Activated naive CD8-positive, alpha-beta T cell treated with anti-CD3 and anti-CD28 coated beads, Interleukin-2, amount 50 U/mL, for 24 hours (primary cell): ENCODE measurements around the gene KIF5B.
A peak's percentile ranks its signal among the peaks of the same experiment; 100 is the strongest.
"Not testable (repeated sequence)": the region's sequence is repeated elsewhere in the genome, so short reads cannot be mapped to it uniquely, and the experiment has no call there.

Source experiments
- ATAC-seq: fragments of 150-1000 bp; cut with Tn5 transposase; one replicate; pipeline ENCODE4 v1.10.0; 2021
- DNase-seq: peaks from one replicate; pipeline ENCODE4 v3.0.0; 2021
- H3K27ac Mint-ChIP-seq: one replicate; pipeline ENCODE4 v1.8.0; 2021; ENCODE audit warnings: mild to moderate bottlenecking, mixed read lengths
- H3K27me3 Mint-ChIP-seq: one replicate; pipeline ENCODE4 v1.8.0; 2021; ENCODE audit warnings: mixed read lengths
- H3K36me3 Mint-ChIP-seq: one replicate; pipeline ENCODE4 v1.8.0; 2021; ENCODE audit warnings: low read depth, mixed read lengths
- H3K4me1 Mint-ChIP-seq: one replicate; pipeline ENCODE4 v1.8.0; 2021; ENCODE audit warnings: mixed read lengths
- H3K4me3 Mint-ChIP-seq: one replicate; pipeline ENCODE4 v1.8.0; 2021; ENCODE audit warnings: mild to moderate bottlenecking, moderate library complexity, mixed read lengths
- H3K9me3 Mint-ChIP-seq: one replicate; pipeline ENCODE4 v1.8.0; 2021; ENCODE audit warnings: mixed read lengths

The KIF5B gene

GRCh38 chr10:32048282-32048681, 7.9 kb downstream of the KIF5B start:
- Mint-ChIP-seq H3K27me3 (no peaks in the 10 kb centered on the region), H3K9me3 (no peaks in the 10 kb centered on the region), H3K36me3 (peaks cover 64% of the 10 kb centered on the region), H3K27ac (no peak overlapping the region), H3K4me3 (no peak overlapping the region), H3K4me1 (peaks cover 91% of the 10 kb centered on the region)
- ATAC-seq (no peak), DNase-seq (no peak)

GRCh38 chr10:32047881-32048280, 8.3 kb downstream of the KIF5B start:
- H3K27me3 Mint-ChIP-seq = no peaks in the 10 kb centered on the region
- no peak for ATAC-seq
- H3K4me1 Mint-ChIP-seq = peaks cover 91% of the 10 kb centered on the region
- H3K4me3 Mint-ChIP-seq = no peak overlapping the region
- no peak overlapping the region for H3K27ac Mint-ChIP-seq
- H3K9me3 Mint-ChIP-seq = no peaks in the 10 kb centered on the region
- DNase-seq = no peak
- peaks cover 64% of the 10 kb centered on the region for H3K36me3 Mint-ChIP-seq

- no peaks in the 10 kb centered on the region for H3K9me3 Mint-ChIP-seq
- no peak for ATAC-seq
- H3K4me3 Mint-ChIP-seq = no peak overlapping the region
- peaks cover 85% of the 10 kb centered on the region for H3K4me1 Mint-ChIP-seq
- H3K27me3 Mint-ChIP-seq = no peaks in the 10 kb centered on the region
- H3K36me3 Mint-ChIP-seq = peaks cover 60% of the 10 kb centered on the region
- DNase-seq = no peak
- H3K27ac Mint-ChIP-seq = no peak overlapping the region
Measured at GRCh38 chr10:32046151-32046550, 10.1 kb downstream of the KIF5B start.

GRCh38 chr10:32042730-32043129, 13.5 kb downstream of the KIF5B start:
- H3K27ac Mint-ChIP-seq, ATAC-seq, DNase-seq, H3K27me3 Mint-ChIP-seq, H3K9me3 Mint-ChIP-seq, H3K4me3 Mint-ChIP-seq: not testable (repeated sequence)
- Mint-ChIP-seq H3K36me3 (peaks cover 63% of the 10 kb centered on the region), H3K4me1 (peaks cover 59% of the 10 kb centered on the region)

GRCh38 chr10:32041290-32042028, 14.8 kb downstream of the KIF5B start:
- ATAC-seq (no peak), DNase-seq (no peak)
- Mint-ChIP-seq H3K9me3 (no peaks in the 10 kb centered on the region), H3K4me3 (no peak overlapping the region), H3K27me3 (no peaks in the 10 kb centered on the region), H3K4me1 (peaks cover 49% of the 10 kb centered on the region), H3K27ac (peak overlapping the region; percentile 12), H3K36me3 (peaks cover 60% of the 10 kb centered on the region)

GRCh38 chr10:32039734-32040133, 16.5 kb downstream of the KIF5B start:
- H3K36me3 Mint-ChIP-seq = peaks cover 55% of the 10 kb centered on the region
- H3K27ac Mint-ChIP-seq = peak overlapping the region; percentile 25
- ATAC-seq (no peak), DNase-seq (no peak)
- H3K4me3 Mint-ChIP-seq = no peak overlapping the region
- no peaks in the 10 kb centered on the region for H3K27me3 Mint-ChIP-seq
- H3K9me3 Mint-ChIP-seq = no peaks in the 10 kb centered on the region
- H3K4me1 Mint-ChIP-seq = peaks cover 35% of the 10 kb centered on the region

GRCh38 chr10:32038777-32039176, 17.4 kb downstream of the KIF5B start:
- Mint-ChIP-seq H3K36me3 (peaks cover 53% of the 10 kb centered on the region), H3K27ac (no peak overlapping the region), H3K9me3 (no peaks in the 10 kb centered on the region), H3K4me3 (no peak overlapping the region), H3K4me1 (peaks cover 25% of the 10 kb centered on the region), H3K27me3 (no peaks in the 10 kb centered on the region)
- no peak for DNase-seq
- no peak for ATAC-seq

GRCh38 chr10:32036922-32037321, 19.3 kb downstream of the KIF5B start:
- Mint-ChIP-seq H3K9me3 (no peaks in the 10 kb centered on the region), H3K36me3 (peaks cover 67% of the 10 kb centered on the region), H3K4me3 (no peak overlapping the region), H3K27me3 (no peaks in the 10 kb centered on the region), H3K27ac (no peak overlapping the region), H3K4me1 (peaks cover 10% of the 10 kb centered on the region)
- DNase-seq = no peak
- ATAC-seq = no peak

- H3K4me1 Mint-ChIP-seq = peaks cover 7% of the 10 kb centered on the region
- no peaks in the 10 kb centered on the region for H3K9me3 Mint-ChIP-seq
- H3K27ac Mint-ChIP-seq = no peak overlapping the region
- H3K4me3 Mint-ChIP-seq = no peak overlapping the region
- ATAC-seq = no peak
- peaks cover 71% of the 10 kb centered on the region for H3K36me3 Mint-ChIP-seq
- DNase-seq = no peak
- no peaks in the 10 kb centered on the region for H3K27me3 Mint-ChIP-seq
Measured at GRCh38 chr10:32035038-32035437, 21.2 kb downstream of the KIF5B start.

GRCh38 chr10:32033171-32033570, 23.1 kb downstream of the KIF5B start:
- no peak for DNase-seq
- Mint-ChIP-seq H3K4me3 (no peak overlapping the region), H3K27me3 (no peaks in the 10 kb centered on the region), H3K4me1 (peaks cover 6% of the 10 kb centered on the region), H3K36me3 (peaks cover 74% of the 10 kb centered on the region), H3K9me3 (no peaks in the 10 kb centered on the region), H3K27ac (no peak overlapping the region)
- ATAC-seq = no peak

GRCh38 chr10:32031920-32032319, 24.3 kb downstream of the KIF5B start:
- no peaks in the 10 kb centered on the region for H3K27me3 Mint-ChIP-seq
- no peak overlapping the region for H3K4me3 Mint-ChIP-seq
- ATAC-seq (no peak), DNase-seq (no peak)
- H3K27ac Mint-ChIP-seq = no peak overlapping the region
- H3K4me1 Mint-ChIP-seq = peaks cover 6% of the 10 kb centered on the region
- peaks cover 75% of the 10 kb centered on the region for H3K36me3 Mint-ChIP-seq
- H3K9me3 Mint-ChIP-seq = no peaks in the 10 kb centered on the region

- Mint-ChIP-seq H3K4me1 (peaks cover 6% of the 10 kb centered on the region), H3K27ac (no peak overlapping the region), H3K4me3 (no peak overlapping the region), H3K36me3 (peaks cover 75% of the 10 kb centered on the region), H3K27me3 (no peaks in the 10 kb centered on the region), H3K9me3 (no peaks in the 10 kb centered on the region)
- no peak for ATAC-seq
- DNase-seq = no peak
Measured at GRCh38 chr10:32031424-32031823, 24.8 kb downstream of the KIF5B start.

- DNase-seq = no peak
- Mint-ChIP-seq H3K4me1 (peaks cover 6% of the 10 kb centered on the region), H3K27ac (peak overlapping the region; percentile 49), H3K9me3 (no peaks in the 10 kb centered on the region), H3K36me3 (peaks cover 66% of the 10 kb centered on the region), H3K27me3 (no peaks in the 10 kb centered on the region), H3K4me3 (no peak overlapping the region)
- no peak for ATAC-seq
Measured at GRCh38 chr10:32028710-32029109, 27.5 kb downstream of the KIF5B start.

- H3K9me3 Mint-ChIP-seq = no peaks in the 10 kb centered on the region
- no peaks in the 10 kb centered on the region for H3K27me3 Mint-ChIP-seq
- ATAC-seq (no peak), DNase-seq (no peak)
- no peak overlapping the region for H3K27ac Mint-ChIP-seq
- H3K4me3 Mint-ChIP-seq = no peak overlapping the region
- H3K36me3 Mint-ChIP-seq = peaks cover 61% of the 10 kb centered on the region
- H3K4me1 Mint-ChIP-seq = peaks cover 3% of the 10 kb centered on the region
Measured at GRCh38 chr10:32023264-32023663, 33.0 kb downstream of the KIF5B start.

GRCh38 chr10:32017044-32017443, 39.2 kb downstream of the KIF5B start:
- Mint-ChIP-seq H3K27me3 (no peaks in the 10 kb centered on the region), H3K27ac (no peak overlapping the region), H3K36me3 (peaks cover 53% of the 10 kb centered on the region), H3K9me3 (no peaks in the 10 kb centered on the region), H3K4me1 (no peaks in the 10 kb centered on the region), H3K4me3 (no peak overlapping the region)
- DNase-seq (no peak), ATAC-seq (no peak)

GRCh38 chr10:32015386-32015785, 40.8 kb downstream of the KIF5B start:
- Mint-ChIP-seq H3K4me1 (no peaks in the 10 kb centered on the region), H3K4me3 (no peak overlapping the region), H3K27me3 (no peaks in the 10 kb centered on the region), H3K36me3 (peaks cover 54% of the 10 kb centered on the region), H3K9me3 (no peaks in the 10 kb centered on the region), H3K27ac (peak overlapping the region; percentile 35)
- ATAC-seq (no peak), DNase-seq (no peak)
